Measurements from ENCODE around the gene PIK3CA.

GRCh38 chr3:179181021-179181472 is 32.9 kb downstream of the PIK3CA start:
- no peak for TF ChIP-seq CTCF (IDR thresholded peaks at IDR 0.05)
- TF ChIP-seq POLR2A (IDR thresholded peaks at IDR 0.05) = no peak

Data from testis (tissue), 2 donors.